ENCODE results near the gene MXRA8.

- no peak for TF ChIP-seq POLR2A (IDR thresholded peaks at IDR 0.05)
- TF ChIP-seq, protein P1, sequence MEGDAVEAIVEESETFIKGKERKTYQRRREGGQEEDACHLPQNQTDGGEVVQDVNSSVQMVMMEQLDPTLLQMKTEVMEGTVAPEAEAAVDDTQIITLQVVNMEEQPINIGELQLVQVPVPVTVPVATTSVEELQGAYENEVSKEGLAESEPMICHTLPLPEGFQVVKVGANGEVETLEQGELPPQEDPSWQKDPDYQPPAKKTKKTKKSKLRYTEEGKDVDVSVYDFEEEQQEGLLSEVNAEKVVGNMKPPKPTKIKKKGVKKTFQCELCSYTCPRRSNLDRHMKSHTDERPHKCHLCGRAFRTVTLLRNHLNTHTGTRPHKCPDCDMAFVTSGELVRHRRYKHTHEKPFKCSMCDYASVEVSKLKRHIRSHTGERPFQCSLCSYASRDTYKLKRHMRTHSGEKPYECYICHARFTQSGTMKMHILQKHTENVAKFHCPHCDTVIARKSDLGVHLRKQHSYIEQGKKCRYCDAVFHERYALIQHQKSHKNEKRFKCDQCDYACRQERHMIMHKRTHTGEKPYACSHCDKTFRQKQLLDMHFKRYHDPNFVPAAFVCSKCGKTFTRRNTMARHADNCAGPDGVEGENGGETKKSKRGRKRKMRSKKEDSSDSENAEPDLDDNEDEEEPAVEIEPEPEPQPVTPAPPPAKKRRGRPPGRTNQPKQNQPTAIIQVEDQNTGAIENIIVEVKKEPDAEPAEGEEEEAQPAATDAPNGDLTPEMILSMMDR (IDR thresholded peaks at IDR 0.05), result no peak
These were observed 44.7 kb downstream of the MXRA8 start for GRCh38 chr1:1313500-1314236.
